Pancreas (tissue), 10 donors: Measurements from ENCODE around the gene XYLT1. TPM values are rescaled to one million over a fixed set of nuclear protein-coding genes. Genes with fewer than 3 reads are reported as not detected.

Experiments
- ATAC-seq, 4 donors: fragments of 200-7000 bp; cut with Tn5 transposase; one replicate each; pipeline versions ENCODE4 v1.8.0 to v1.9.1; 2020; ENCODE audit warnings: mild to moderate bottlenecking in 4 of 4, moderate library complexity in 4 of 4
- DNase-seq, 6 donors: peaks; one replicate each; pipeline ENCODE4 v3.0.0-alpha.2; 2020
- FAIRE-seq: peaks from 2 replicates; lab custom pipeline; 2012; peaks lifted over from hg19 to GRCh38; lab: Jason Lieb, UNC
- H3K27ac ChIP-seq, 4 donors: fragments of 200-600 bp; sonication (generic); 1 replicate in 3 of 4; 2 replicates in 1 of 4; pipeline versions ENCODE4 v1.5.0 to v1.8.0; 2020
- H3K27me3 ChIP-seq, 4 donors: fragments of 200-600 bp; one replicate each; pipeline ENCODE4 v1.8.0; 2021
- H3K36me3 ChIP-seq, 3 donors: fragments of 200-600 bp; sonication (generic) in 1 of 3; one replicate each; pipeline versions ENCODE4 v1.5.0 to v1.8.0; 2020 to 2021
- H3K4me1 ChIP-seq, 3 donors: fragments of 200-600 bp; one replicate each; pipeline ENCODE4 v1.8.0; 2021
- H3K4me3 ChIP-seq, 4 donors: fragments of 200-600 bp; sonication (generic) in 2 of 4; one replicate each; pipeline versions ENCODE4 v1.5.0 to v1.8.0; 2020 to 2021
- H3K9me3 ChIP-seq, 4 donors: fragments of 200-600 bp; one replicate each; pipeline ENCODE4 v1.8.0; 2021
- WGBS, 2 donors: extraction: QIAGEN DNeasy Blood & Tissue Kit; methylation state at CpG; one replicate each; pipeline ENCODE4 v1.1.7; 2013; 5-methylcytosine and 5-hydroxymethylcytosine counted together
- intact Hi-C, 3 donors: fragments of 100-400 bp; cut with DNase I; formaldehyde crosslinking; loops; one replicate each; pipeline versions ENCODE4 v1.11.1 to v1.14.2; 2022
- polyA plus RNA-seq, 2 donors: library from polyadenylated mRNA; stranded (reverse); fragments of 200-250 nt; gene quantifications; one replicate each; pipeline ENCODE4 v1.2.3, GENCODE V29; 2013
- total RNA-seq, 6 donors: library from RNA; stranded (reverse); fragmentation: NEBNext Ultra II Directional in 4 of 6; extraction: Animal tissue kit (Norgen Biotek cat#: 25700) in 4 of 6; gene quantifications; one replicate each; pipeline versions ENCODE4 v1.2.1 to v1.2.4, GENCODE V29; 2021 to 2023
- TF ChIP-seq, protein P1 (sequence below), 4 donors: fragments of 200-600 bp; sonication (generic) in 3 of 4; IDR thresholded peaks; one replicate each; pipeline versions ENCODE4 v1.5.0 to v1.8.0; 2021; ENCODE audit warnings: antibody characterized with exemption in 4 of 4
- donor health status: healthy with polysubstance abuse.
- donor health status: DM: no; HTN: no; CAD: no; lungs with moderate emphysema.
- donor health status: DM: no; HTN: no; CAD: no.
- donor health status: control.
- donor health status: control.
- donor health status: Bipolar disorder and iron deficiency.
- donor health status: DM: yes; HTN: yes; CAD: no.
- donor health status: DM: no; HTN: no; CAD: no.
- donor health status: DM: no; HTN: no; CAD: no.
- donor health status: DM: yes; HTN: yes; CAD: no.

XYLT1 gene, protein sequence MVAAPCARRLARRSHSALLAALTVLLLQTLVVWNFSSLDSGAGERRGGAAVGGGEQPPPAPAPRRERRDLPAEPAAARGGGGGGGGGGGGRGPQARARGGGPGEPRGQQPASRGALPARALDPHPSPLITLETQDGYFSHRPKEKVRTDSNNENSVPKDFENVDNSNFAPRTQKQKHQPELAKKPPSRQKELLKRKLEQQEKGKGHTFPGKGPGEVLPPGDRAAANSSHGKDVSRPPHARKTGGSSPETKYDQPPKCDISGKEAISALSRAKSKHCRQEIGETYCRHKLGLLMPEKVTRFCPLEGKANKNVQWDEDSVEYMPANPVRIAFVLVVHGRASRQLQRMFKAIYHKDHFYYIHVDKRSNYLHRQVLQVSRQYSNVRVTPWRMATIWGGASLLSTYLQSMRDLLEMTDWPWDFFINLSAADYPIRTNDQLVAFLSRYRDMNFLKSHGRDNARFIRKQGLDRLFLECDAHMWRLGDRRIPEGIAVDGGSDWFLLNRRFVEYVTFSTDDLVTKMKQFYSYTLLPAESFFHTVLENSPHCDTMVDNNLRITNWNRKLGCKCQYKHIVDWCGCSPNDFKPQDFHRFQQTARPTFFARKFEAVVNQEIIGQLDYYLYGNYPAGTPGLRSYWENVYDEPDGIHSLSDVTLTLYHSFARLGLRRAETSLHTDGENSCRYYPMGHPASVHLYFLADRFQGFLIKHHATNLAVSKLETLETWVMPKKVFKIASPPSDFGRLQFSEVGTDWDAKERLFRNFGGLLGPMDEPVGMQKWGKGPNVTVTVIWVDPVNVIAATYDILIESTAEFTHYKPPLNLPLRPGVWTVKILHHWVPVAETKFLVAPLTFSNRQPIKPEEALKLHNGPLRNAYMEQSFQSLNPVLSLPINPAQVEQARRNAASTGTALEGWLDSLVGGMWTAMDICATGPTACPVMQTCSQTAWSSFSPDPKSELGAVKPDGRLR
- total RNA-seq = 1 to 10 TPM; 4.0 to 8.2 (median 4.9) TPM
- polyA plus RNA-seq = 1 to 10 TPM; 1.6 to 1.8 TPM

GRCh38 chr16:17470908-17471718, at the start of gene XYLT1:
Gene XYLT1 (minus strand): TSS chr16:17470960. CDS start chr16:17470796, 164 bp downstream.
- no peaks in the 10 kb centered on the region for H3K27me3 ChIP-seq
- H3K27ac ChIP-seq = peak within 1 kb of the TSS; percentile 31 to 55 (median 44)
- no peaks in the 10 kb centered on the region for H3K36me3 ChIP-seq
- DNase-seq = peak; percentile 48 to 72 (median 62)
- H3K4me3 ChIP-seq = peak within 1 kb of the TSS; percentile 57 to 75 (median 63)
- peaks cover 0 to 7% (median 0%) of the 10 kb centered on the region in 3 donors for H3K4me1 ChIP-seq
- TF ChIP-seq, protein P1, sequence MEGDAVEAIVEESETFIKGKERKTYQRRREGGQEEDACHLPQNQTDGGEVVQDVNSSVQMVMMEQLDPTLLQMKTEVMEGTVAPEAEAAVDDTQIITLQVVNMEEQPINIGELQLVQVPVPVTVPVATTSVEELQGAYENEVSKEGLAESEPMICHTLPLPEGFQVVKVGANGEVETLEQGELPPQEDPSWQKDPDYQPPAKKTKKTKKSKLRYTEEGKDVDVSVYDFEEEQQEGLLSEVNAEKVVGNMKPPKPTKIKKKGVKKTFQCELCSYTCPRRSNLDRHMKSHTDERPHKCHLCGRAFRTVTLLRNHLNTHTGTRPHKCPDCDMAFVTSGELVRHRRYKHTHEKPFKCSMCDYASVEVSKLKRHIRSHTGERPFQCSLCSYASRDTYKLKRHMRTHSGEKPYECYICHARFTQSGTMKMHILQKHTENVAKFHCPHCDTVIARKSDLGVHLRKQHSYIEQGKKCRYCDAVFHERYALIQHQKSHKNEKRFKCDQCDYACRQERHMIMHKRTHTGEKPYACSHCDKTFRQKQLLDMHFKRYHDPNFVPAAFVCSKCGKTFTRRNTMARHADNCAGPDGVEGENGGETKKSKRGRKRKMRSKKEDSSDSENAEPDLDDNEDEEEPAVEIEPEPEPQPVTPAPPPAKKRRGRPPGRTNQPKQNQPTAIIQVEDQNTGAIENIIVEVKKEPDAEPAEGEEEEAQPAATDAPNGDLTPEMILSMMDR (IDR thresholded peaks at IDR 0.05) = no peak
- ATAC-seq = peak; percentile 59 to 71 (median 66)
- no peaks in the 10 kb centered on the region for H3K9me3 ChIP-seq
- 9 to 12% methylated on average over 26 to 36 of the region's 36 CpGs for WGBS, 2 donors
- FAIRE-seq = no peak
- intact Hi-C loops = loop anchor here in 1 of 3 donors (10.0 kb wide), 1 partner anchor 196 kb away; no protein-coding TSS in a partner anchor

DNA sequence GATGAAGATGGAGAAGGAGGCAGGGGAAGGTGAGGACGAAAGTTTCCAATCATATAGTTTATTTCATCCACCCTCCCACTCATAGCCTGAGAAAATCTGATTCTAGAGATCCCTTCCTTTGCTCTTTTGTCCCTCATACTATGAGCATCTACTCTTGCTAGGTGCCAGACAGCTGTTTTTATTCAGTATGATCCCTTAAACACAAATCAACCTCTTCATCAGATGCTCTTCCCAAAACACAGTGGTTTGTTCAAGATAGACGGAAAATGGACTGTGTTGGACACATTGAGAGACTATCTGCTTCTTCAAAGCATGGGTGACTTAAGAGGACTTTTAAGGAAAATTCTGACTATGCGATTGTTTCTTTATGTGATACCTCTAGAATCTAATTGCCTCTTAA, 49.4 kb upstream of the XYLT1 start:
- H3K4me3 ChIP-seq = no peak overlapping the region
- no peak overlapping the region for H3K27ac ChIP-seq
- ATAC-seq = no peak
- H3K27me3 ChIP-seq = peaks cover 0 to 5% (median 0%) of the 10 kb centered on the region in 4 donors
- no peaks in the 10 kb centered on the region for H3K9me3 ChIP-seq
- intact Hi-C loops = no loop called here
- WGBS, 2 donors = 52 to 65% methylated on average over 3 of the region's 3 CpGs
- no peak for DNase-seq
- TF ChIP-seq, protein P1 (IDR thresholded peaks at IDR 0.05) = no peak
- H3K36me3 ChIP-seq = no peaks in the 10 kb centered on the region
- no peak for FAIRE-seq
- H3K4me1 ChIP-seq = no peaks in the 10 kb centered on the region

DNA sequence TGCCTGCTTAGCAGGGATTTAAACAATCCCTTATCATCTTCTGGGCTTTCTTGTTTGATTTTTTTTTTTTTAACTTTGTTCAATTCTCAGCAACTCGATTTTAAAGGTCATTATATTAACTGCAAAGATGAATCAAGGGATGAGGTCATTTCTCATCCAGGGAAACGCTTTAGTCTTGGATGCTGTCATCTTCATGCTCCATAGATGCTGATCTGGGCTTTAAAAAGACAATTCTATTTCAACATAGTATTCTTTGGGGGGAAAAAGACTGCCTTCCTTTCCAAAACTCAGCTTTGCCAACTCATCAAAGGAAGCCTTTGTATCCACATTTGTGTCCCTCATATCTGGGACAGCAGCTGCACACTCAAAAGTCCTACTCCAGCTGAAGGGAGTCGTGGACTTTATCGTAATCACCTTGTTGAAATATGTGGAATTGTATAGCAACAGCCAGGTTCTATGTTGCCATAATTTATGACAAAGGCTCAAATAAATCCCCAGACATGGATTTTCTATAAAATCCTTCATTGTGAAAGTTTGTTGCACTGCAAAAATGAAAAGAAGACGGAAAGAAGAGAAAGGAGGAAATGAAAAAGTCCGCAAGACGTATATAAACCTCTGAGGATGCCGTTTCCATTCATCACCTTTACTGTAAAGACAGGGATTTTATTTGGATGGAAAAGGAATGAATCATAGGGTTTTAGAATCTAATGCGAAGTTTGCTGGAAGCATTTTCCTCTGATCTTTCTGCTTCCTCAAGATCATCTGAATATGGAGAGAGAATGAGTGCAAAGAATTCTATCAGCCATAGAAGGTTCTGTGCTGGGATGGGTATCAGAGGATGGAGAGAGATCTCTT, 48.6 kb upstream of the XYLT1 start:
- no peak overlapping the region for H3K4me3 ChIP-seq
- H3K27me3 ChIP-seq = peaks cover 0 to 5% (median 0%) of the 10 kb centered on the region in 4 donors
- no peaks in the 10 kb centered on the region for H3K36me3 ChIP-seq
- TF ChIP-seq, protein P1 (IDR thresholded peaks at IDR 0.05) = no peak
- no peak for ATAC-seq
- no peak for DNase-seq
- no peak overlapping the region for H3K27ac ChIP-seq
- intact Hi-C loops = no loop called here
- 49 to 58% methylated on average over 9 of the region's 9 CpGs for WGBS, 2 donors
- H3K4me1 ChIP-seq = no peaks in the 10 kb centered on the region
- H3K9me3 ChIP-seq = no peaks in the 10 kb centered on the region
- no peak for FAIRE-seq

- Histone ChIP-seq H3K4me1 (no peaks in the 10 kb centered on the region), H3K4me3 (no peak overlapping the region), H3K27ac (no peak overlapping the region), H3K27me3 (peaks cover 0 to 5% (median 0%) of the 10 kb centered on the region in 4 donors), H3K36me3 (no peaks in the 10 kb centered on the region), H3K9me3 (no peaks in the 10 kb centered on the region)
- intact Hi-C loops = no loop called here
- 39 to 57% methylated on average over 3 of the region's 3 CpGs for WGBS, 2 donors
- DNase-seq (no peak), FAIRE-seq (no peak), ATAC-seq (no peak)
- TF ChIP-seq, protein P1 (IDR thresholded peaks at IDR 0.05) = no peak
Observed at GRCh38 chr16:17518441-17518840, 47.7 kb upstream of the XYLT1 start.
